BE2C (cell line): ENCODE data around the gene LDB2.

Experiments used
- DNase-seq: peaks from one replicate; pipeline ENCODE4 v3.0.0-alpha.2; 2020
- H3K27me3 ChIP-seq: fragments of 250-450 bp; sonication (Bioruptor Pico); 2 replicates; pipeline ENCODE4 v1.5.1; 2020; ENCODE audit warnings: mild to moderate bottlenecking
- H3K36me3 ChIP-seq: fragments of 250-450 bp; sonication (Bioruptor Pico); 2 replicates; pipeline ENCODE4 v1.5.1; 2020; ENCODE audit warnings: mild to moderate bottlenecking
- H3K4me1 ChIP-seq: fragments of 250-450 bp; sonication (Bioruptor Pico); 2 replicates; pipeline ENCODE4 v1.5.1; 2020
- H3K4me3 ChIP-seq: 2 replicates; pipeline ENCODE4 v1.5.1; 2011; ENCODE audit warnings: low read depth, low read length
- H3K9me3 ChIP-seq: fragments of 250-450 bp; sonication (Bioruptor Pico); 2 replicates; pipeline ENCODE4 v1.5.1; 2020
- CTCF ChIP-seq: IDR thresholded peaks from 2 replicates; pipeline ENCODE4 v1.5.1; 2012; ENCODE audit warnings: mild to moderate bottlenecking, low read depth, low read length

LDB2 gene

GRCh38 chr4:16692961-16693506 lies 205.4 kb downstream of the LDB2 start:
- DNase-seq = no peak
- no peak for TF ChIP-seq CTCF
- H3K36me3 ChIP-seq = no peaks in the 10 kb centered on the region

GRCh38 chr4:16692524-16692923 lies 205.9 kb downstream of the LDB2 start:
- Histone ChIP-seq H3K36me3 (no peaks in the 10 kb centered on the region), H3K4me3 (no peak overlapping the region), H3K4me1 (peaks cover 11% of the 10 kb centered on the region), H3K9me3 (no peaks in the 10 kb centered on the region), H3K27me3 (no peaks in the 10 kb centered on the region)
- no peak for DNase-seq
- TF ChIP-seq CTCF = no peak

More at GRCh38 chr4:16692961-16693506, 205.4 kb downstream of the LDB2 start:
- Histone ChIP-seq H3K9me3 (no peaks in the 10 kb centered on the region), H3K27me3 (no peaks in the 10 kb centered on the region), H3K4me1 (peaks cover 11% of the 10 kb centered on the region), H3K4me3 (no peak overlapping the region)

GRCh38 chr4:16692046-16692445 lies 206.4 kb downstream of the LDB2 start:
- Histone ChIP-seq H3K4me1 (peaks cover 11% of the 10 kb centered on the region), H3K4me3 (no peak overlapping the region), H3K9me3 (no peaks in the 10 kb centered on the region), H3K27me3 (no peaks in the 10 kb centered on the region), H3K36me3 (no peaks in the 10 kb centered on the region)
- no peak for TF ChIP-seq CTCF
- DNase-seq = no peak

- TF ChIP-seq CTCF = no peak
- no peak for DNase-seq
- no peak overlapping the region for H3K4me3 ChIP-seq
- no peaks in the 10 kb centered on the region for H3K9me3 ChIP-seq
- H3K36me3 ChIP-seq = no peaks in the 10 kb centered on the region
- H3K27me3 ChIP-seq = no peaks in the 10 kb centered on the region
- peaks cover 11% of the 10 kb centered on the region for H3K4me1 ChIP-seq
These were observed 207.0 kb downstream of the LDB2 start for GRCh38 chr4:16691450-16691849.

GRCh38 chr4:16687845-16688244 lies 210.6 kb downstream of the LDB2 start:
- no peaks in the 10 kb centered on the region for H3K36me3 ChIP-seq
- peaks cover 15% of the 10 kb centered on the region for H3K4me1 ChIP-seq
- TF ChIP-seq CTCF = no peak
- H3K9me3 ChIP-seq = no peaks in the 10 kb centered on the region
- no peaks in the 10 kb centered on the region for H3K27me3 ChIP-seq
- H3K4me3 ChIP-seq = no peak overlapping the region
- DNase-seq = no peak

- peaks cover 14% of the 10 kb centered on the region for H3K4me1 ChIP-seq
- TF ChIP-seq CTCF = no peak
- no peak overlapping the region for H3K4me3 ChIP-seq
- no peak for DNase-seq
- H3K9me3 ChIP-seq = no peaks in the 10 kb centered on the region
- H3K36me3 ChIP-seq = no peaks in the 10 kb centered on the region
- H3K27me3 ChIP-seq = no peaks in the 10 kb centered on the region
These were observed 211.4 kb downstream of the LDB2 start for GRCh38 chr4:16687011-16687410.
